Osteoblast (primary cell): ENCODE results near the gene PSKH1. TPM values are rescaled to one million over a fixed set of nuclear protein-coding genes. Genes with fewer than 3 reads are reported as not detected.

Experiments
- DNase-seq: peaks from one replicate; pipeline ENCODE4 v3.0.0; 2011; ENCODE audit warnings: low spot score, mixed read lengths; ENCODE audit not compliant: insufficient read length; ENCODE audit errors: missing footprints
- H2AFZ ChIP-seq: 2 replicates; pipeline ENCODE4 v1.6.0; 2011; ENCODE audit warnings: mild to moderate bottlenecking, low read length
- H3K27ac ChIP-seq: 2 replicates; pipeline ENCODE4 v1.5.1; 2011; ENCODE audit warnings: mild to moderate bottlenecking, low read depth, low read length, moderate library complexity
- H3K27me3 ChIP-seq: 2 replicates; pipeline ENCODE4 v1.6.0; 2012; ENCODE audit warnings: mild to moderate bottlenecking, control low read depth, inconsistent platforms, low read length, moderate library complexity; ENCODE audit not compliant: insufficient read depth
- H3K36me3 ChIP-seq: 2 replicates; pipeline ENCODE4 v1.5.1; 2011; ENCODE audit warnings: mild to moderate bottlenecking, low read length, control low read depth, moderate library complexity; ENCODE audit not compliant: insufficient read depth
- H3K4me1 ChIP-seq: 2 replicates; pipeline ENCODE4 v1.5.1; 2011; ENCODE audit warnings: mild to moderate bottlenecking, low read length, control low read depth, moderate library complexity; ENCODE audit not compliant: insufficient read depth
- H3K4me2 ChIP-seq: 2 replicates; pipeline ENCODE4 v1.6.0; 2011; ENCODE audit warnings: mild to moderate bottlenecking, low read length; ENCODE audit not compliant: insufficient read depth
- H3K4me3 ChIP-seq: fragments of 200-600 bp; sonication (generic); 3 replicates; pipeline ENCODE4 v1.5.1; 2012; ENCODE audit warnings: mild to moderate bottlenecking, low read length, inconsistent platforms; ENCODE audit not compliant: insufficient read depth
- H3K79me2 ChIP-seq: 2 replicates; pipeline ENCODE4 v1.6.0; 2012; ENCODE audit warnings: mild to moderate bottlenecking, low read length, control low read depth, inconsistent platforms; ENCODE audit not compliant: insufficient read depth
- H3K9me3 ChIP-seq: 2 replicates; pipeline ENCODE4 v1.5.1; 2011; ENCODE audit warnings: low read depth, low read length, control low read depth
- H4K20me1 ChIP-seq: 2 replicates; pipeline ENCODE4 v1.6.0; 2012; ENCODE audit warnings: mild to moderate bottlenecking, low read length, control low read depth; ENCODE audit not compliant: insufficient read depth
- CTCF ChIP-seq: IDR thresholded peaks from 2 replicates; pipeline ENCODE4 v1.5.1; 2011; ENCODE audit warnings: mild to moderate bottlenecking, low read depth, low read length, moderate library complexity; ENCODE audit errors: extremely low read depth
- total RNA-seq: library from RNA; depleted of rRNA; stranded (reverse); fragments of >200 nt; gene quantifications from 2 replicates; pipeline ENCODE4 v1.2.3, GENCODE V29; 2012

PSKH1 gene
- total RNA-seq, 1 donor = 18.5 TPM

- TF ChIP-seq CTCF = no peak
- H2AFZ ChIP-seq = no peak overlapping the region
- no peak overlapping the region for H3K4me2 ChIP-seq
- no peaks in the 10 kb centered on the region for H3K27me3 ChIP-seq
- H3K4me1 ChIP-seq = peaks cover 13% of the 10 kb centered on the region
- peak overlapping the region; percentile 30 for H3K27ac ChIP-seq
- peak; percentile 66 for DNase-seq
- H4K20me1 ChIP-seq = peaks cover 23% of the 10 kb centered on the region
- no peaks in the 10 kb centered on the region for H3K9me3 ChIP-seq
- peaks cover 57% of the 10 kb centered on the region for H3K79me2 ChIP-seq
- peaks cover 66% of the 10 kb centered on the region for H3K36me3 ChIP-seq
- no peak overlapping the region for H3K4me3 ChIP-seq
Measured at GRCh38 chr16:67868290-67868689, 24.8 kb upstream of the PSKH1 start.

GRCh38 chr16:67869653-67870052 lies 23.4 kb upstream of the PSKH1 start:
- no peak overlapping the region for H3K4me3 ChIP-seq
- DNase-seq = peak; percentile 37
- peaks cover 16% of the 10 kb centered on the region for H3K4me1 ChIP-seq
- H3K4me2 ChIP-seq = no peak overlapping the region
- H4K20me1 ChIP-seq = peaks cover 25% of the 10 kb centered on the region
- H3K9me3 ChIP-seq = no peaks in the 10 kb centered on the region
- peaks cover 66% of the 10 kb centered on the region for H3K36me3 ChIP-seq
- H3K27me3 ChIP-seq = no peaks in the 10 kb centered on the region
- no peak overlapping the region for H3K27ac ChIP-seq
- TF ChIP-seq CTCF = no peak
- no peak overlapping the region for H2AFZ ChIP-seq
- H3K79me2 ChIP-seq = peaks cover 57% of the 10 kb centered on the region

GRCh38 chr16:67871256-67871655 lies 21.8 kb upstream of the PSKH1 start:
- peaks cover 33% of the 10 kb centered on the region for H4K20me1 ChIP-seq
- no peak for TF ChIP-seq CTCF
- no peak overlapping the region for H3K4me2 ChIP-seq
- H3K4me1 ChIP-seq = peaks cover 19% of the 10 kb centered on the region
- H2AFZ ChIP-seq = no peak overlapping the region
- peaks cover 58% of the 10 kb centered on the region for H3K36me3 ChIP-seq
- H3K4me3 ChIP-seq = no peak overlapping the region
- H3K27ac ChIP-seq = no peak overlapping the region
- H3K27me3 ChIP-seq = no peaks in the 10 kb centered on the region
- H3K9me3 ChIP-seq = no peaks in the 10 kb centered on the region
- peak; percentile 73 for DNase-seq
- peaks cover 58% of the 10 kb centered on the region for H3K79me2 ChIP-seq

GRCh38 chr16:67872131-67872630 lies 20.9 kb upstream of the PSKH1 start:
- Histone ChIP-seq H3K9me3 (no peaks in the 10 kb centered on the region), H3K36me3 (peaks cover 59% of the 10 kb centered on the region), H3K79me2 (peaks cover 58% of the 10 kb centered on the region), H3K4me1 (peaks cover 19% of the 10 kb centered on the region), H2AFZ (peak overlapping the region; percentile 82), H4K20me1 (peaks cover 42% of the 10 kb centered on the region), H3K4me2 (peak overlapping the region; percentile 94), H3K4me3 (peak overlapping the region; percentile 96), H3K27me3 (no peaks in the 10 kb centered on the region), H3K27ac (peak overlapping the region; percentile 86)
- peak; percentile 78 for DNase-seq
- no peak for TF ChIP-seq CTCF
